ENCODE data around the gene DCTN4.

DNA sequence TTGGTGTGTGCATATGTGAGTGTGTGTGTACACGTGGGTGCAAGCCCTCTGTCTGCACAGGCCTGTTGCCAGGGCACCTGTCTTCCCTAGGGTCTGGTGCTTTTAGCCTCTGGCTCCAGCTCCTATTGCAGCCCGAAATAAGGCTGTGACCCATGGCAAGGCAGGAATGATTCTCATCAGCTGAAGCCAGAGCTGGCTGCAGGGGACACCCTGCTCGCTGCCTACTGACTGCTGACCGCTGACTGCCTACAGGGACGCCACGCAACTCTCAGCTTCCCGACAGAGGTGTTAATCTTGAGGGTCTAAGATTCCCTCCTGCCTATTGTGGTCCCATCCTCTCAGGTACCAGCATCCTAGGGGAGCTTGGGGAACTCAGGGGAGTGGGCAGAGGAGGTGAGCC is 97.7 kb downstream of the DCTN4 start, which contains the start of gene MYOZ3:
- TF ChIP-seq, protein P1, sequence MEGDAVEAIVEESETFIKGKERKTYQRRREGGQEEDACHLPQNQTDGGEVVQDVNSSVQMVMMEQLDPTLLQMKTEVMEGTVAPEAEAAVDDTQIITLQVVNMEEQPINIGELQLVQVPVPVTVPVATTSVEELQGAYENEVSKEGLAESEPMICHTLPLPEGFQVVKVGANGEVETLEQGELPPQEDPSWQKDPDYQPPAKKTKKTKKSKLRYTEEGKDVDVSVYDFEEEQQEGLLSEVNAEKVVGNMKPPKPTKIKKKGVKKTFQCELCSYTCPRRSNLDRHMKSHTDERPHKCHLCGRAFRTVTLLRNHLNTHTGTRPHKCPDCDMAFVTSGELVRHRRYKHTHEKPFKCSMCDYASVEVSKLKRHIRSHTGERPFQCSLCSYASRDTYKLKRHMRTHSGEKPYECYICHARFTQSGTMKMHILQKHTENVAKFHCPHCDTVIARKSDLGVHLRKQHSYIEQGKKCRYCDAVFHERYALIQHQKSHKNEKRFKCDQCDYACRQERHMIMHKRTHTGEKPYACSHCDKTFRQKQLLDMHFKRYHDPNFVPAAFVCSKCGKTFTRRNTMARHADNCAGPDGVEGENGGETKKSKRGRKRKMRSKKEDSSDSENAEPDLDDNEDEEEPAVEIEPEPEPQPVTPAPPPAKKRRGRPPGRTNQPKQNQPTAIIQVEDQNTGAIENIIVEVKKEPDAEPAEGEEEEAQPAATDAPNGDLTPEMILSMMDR (IDR thresholded peaks at IDR 0.05), result no peak
- TF ChIP-seq EP300 (IDR thresholded peaks at IDR 0.05) (no peak), POLR2A (IDR thresholded peaks at IDR 0.05) (no peak)
